Neutrophil (primary cell): ENCODE results near the gene YPEL5.

Source experiments
- H3K27ac ChIP-seq: fragments of 200-600 bp; sonication (generic); 2 replicates; pipeline ENCODE4 v1.5.1; 2016; ENCODE audit warnings: mild to moderate bottlenecking, moderate library complexity
- H3K27me3 ChIP-seq: fragments of 200-600 bp; sonication (generic); 2 replicates; pipeline ENCODE4 v1.6.0; 2016; ENCODE audit warnings: mild to moderate bottlenecking
- H3K36me3 ChIP-seq: fragments of 200-600 bp; sonication (generic); 2 replicates; pipeline ENCODE4 v1.5.1; 2017
- H3K4me1 ChIP-seq, 2 experiments: fragments of 200-600 bp in 1 of 2; sonication (generic) in 1 of 2; 1 replicate in 1 of 2; 2 replicates in 1 of 2; pipeline versions ENCODE4 v1.5.1 to v1.6.1; 2013 to 2016; ENCODE audit warnings: low read depth in 1 of 2, low read length in 1 of 2, mild to moderate bottlenecking in 1 of 2, moderate library complexity in 1 of 2; ENCODE audit not compliant: control insufficient read depth in 1 of 2, insufficient read depth in 1 of 2
- H3K4me3 ChIP-seq, 2 experiments: fragments of 200-600 bp in 1 of 2; sonication (generic) in 1 of 2; 1 replicate in 1 of 2; 2 replicates in 1 of 2; pipeline ENCODE4 v1.5.1; 2013 to 2016; ENCODE audit warnings: low read depth in 1 of 2, low read length in 1 of 2, mild to moderate bottlenecking in 1 of 2, moderate library complexity in 1 of 2
- H3K9me3 ChIP-seq: fragments of 200-600 bp; sonication (generic); 2 replicates; pipeline ENCODE4 v1.5.1; 2016
- CTCF ChIP-seq: fragments of 200-600 bp; sonication (generic); IDR thresholded peaks from 2 replicates; pipeline ENCODE4 v1.5.1; 2016; ENCODE audit warnings: antibody characterized with exemption

YPEL5 gene

GRCh38 chr2:30208453-30208852 is 61.6 kb downstream of the YPEL5 start:
- H3K4me3 ChIP-seq = no peak overlapping the region
- no peak overlapping the region for H3K27ac ChIP-seq
- H3K27me3 ChIP-seq = no peaks in the 10 kb centered on the region
- no peaks in the 10 kb centered on the region for H3K4me1 ChIP-seq
- no peaks in the 10 kb centered on the region for H3K36me3 ChIP-seq
- peak; percentile 74 for TF ChIP-seq CTCF
- H3K9me3 ChIP-seq = no peaks in the 10 kb centered on the region

DNA sequence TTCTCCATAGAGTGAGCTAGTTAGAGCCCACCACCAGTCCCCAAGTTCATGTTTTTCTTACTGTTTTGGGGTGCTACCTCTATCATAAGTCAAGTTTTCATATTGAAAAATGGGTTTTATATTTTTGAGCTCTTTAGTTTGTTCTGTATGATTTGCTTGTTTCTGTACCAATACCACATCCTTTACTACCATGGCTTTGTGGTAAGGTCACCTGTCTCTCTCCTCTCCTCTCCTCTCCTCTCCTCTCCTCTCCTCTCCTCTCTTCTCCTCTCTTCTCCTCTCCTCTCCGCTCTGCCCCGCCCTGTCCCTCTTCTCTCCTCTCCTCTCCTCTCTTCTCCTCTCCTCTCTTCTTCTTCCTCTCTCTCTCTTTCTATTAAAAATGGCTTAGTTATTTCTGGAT is 62.4 kb downstream of the YPEL5 start:
- Histone ChIP-seq H3K9me3 (no peaks in the 10 kb centered on the region), H3K27ac (no peak overlapping the region), H3K36me3 (no peaks in the 10 kb centered on the region), H3K4me1 (no peaks in the 10 kb centered on the region), H3K4me3 (no peak overlapping the region), H3K27me3 (no peaks in the 10 kb centered on the region)
- TF ChIP-seq CTCF = no peak
